Activated CD8-positive, alpha-beta memory T cell treated with anti-CD3 and anti-CD28 coated beads for 36 hours (primary cell): Measurements from ENCODE around the gene AKR7A3. TPM values are rescaled to one million over a fixed set of nuclear protein-coding genes. Genes with fewer than 3 reads are reported as not detected.
"Not testable (repeated sequence)": the region's sequence is repeated elsewhere in the genome, so short reads cannot be mapped to it uniquely, and the experiment has no call there.

Experiments used
- CTCF ChIA-PET: fragments of 350-600 bp; sonication (Branson Sonifier 250); formaldehyde crosslinking; loops from one replicate; lab custom pipeline; 2021; ENCODE audit warnings: antibody characterized with exemption; lab: Charles Lee
- POLR2A ChIA-PET: fragments of 350-600 bp; sonication (Branson Sonifier 250); formaldehyde crosslinking; loops from one replicate; lab custom pipeline; 2021; ENCODE audit warnings: antibody characterized with exemption; lab: Charles Lee
- total RNA-seq, 2 experiments: library from RNA; stranded (reverse); gene quantifications; one replicate each; pipeline ENCODE4 v1.2.3, GENCODE V29; 2021

The AKR7A3 gene
- total RNA-seq, 2 experiments from 2014 or later = 0.38 to 0.51 TPM

GRCh38 chr1:19307794-19308508 is 19.4 kb upstream of the AKR7A3 start:
- ChIA-PET POLR2A (no interaction called here), CTCF (no interaction called here)

DNA sequence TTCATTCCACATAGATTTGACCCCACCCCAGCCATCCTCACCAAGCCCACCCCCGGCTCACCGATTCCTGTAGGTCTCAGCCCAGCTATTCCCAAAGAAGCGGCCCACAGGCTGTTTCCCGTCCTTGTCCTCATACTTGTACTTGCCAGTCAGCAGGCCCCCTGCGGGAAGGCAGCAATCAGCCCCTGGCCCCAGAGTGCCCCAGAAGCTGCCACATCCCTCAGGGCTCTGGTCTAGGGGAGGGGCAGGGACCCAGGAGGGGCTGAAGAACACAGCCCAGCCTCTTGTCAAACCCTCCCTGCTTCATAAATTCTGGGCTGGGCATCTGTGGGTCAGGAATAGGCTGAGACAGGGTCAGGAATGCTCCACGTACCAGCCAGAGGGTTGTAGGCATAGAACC is 18.4 kb upstream of the AKR7A3 start:
- POLR2A ChIA-PET = no interaction called here
- CTCF ChIA-PET = interaction anchor here (0.6 to 1.0 kb wide), 2 partner anchors 10 to 11 kb away, joined by 3 to 5 read pairs; no protein-coding TSS in a partner anchor

DNA sequence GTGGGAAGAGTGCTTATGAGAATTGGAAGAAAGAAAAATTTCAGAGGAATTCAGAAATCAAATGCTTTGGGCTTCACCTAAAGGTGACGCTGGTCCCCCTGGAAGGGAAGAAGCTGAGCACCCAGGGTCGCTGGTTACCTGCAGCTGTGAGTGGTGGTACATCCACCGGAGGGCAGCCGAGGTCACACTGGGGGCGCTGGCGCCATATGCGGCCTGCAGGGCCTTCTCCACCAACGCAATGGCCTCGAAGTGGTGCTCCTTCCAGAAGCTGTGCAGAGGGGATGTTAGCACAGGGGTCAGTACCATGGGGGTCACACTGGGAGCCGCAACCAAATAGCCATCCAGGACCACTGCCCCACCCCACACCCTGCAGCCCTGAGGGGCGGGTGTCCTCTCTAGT is 17.3 kb upstream of the AKR7A3 start:
- CTCF ChIA-PET = no interaction called here
- POLR2A ChIA-PET = no interaction called here

- POLR2A ChIA-PET = not testable (repeated sequence)
- CTCF ChIA-PET = interaction anchor here (0.6 kb wide), 1 partner anchor 212 kb away, joined by 3 read pairs; no protein-coding TSS in a partner anchor
Measured at GRCh38 chr1:19304081-19304480, 15.5 kb upstream of the AKR7A3 start.

GRCh38 chr1:19300211-19300610 is 11.6 kb upstream of the AKR7A3 start:
- CTCF ChIA-PET = no interaction called here

GRCh38 chr1:19294638-19295037 is 6.1 kb upstream of the AKR7A3 start:
- ChIA-PET CTCF (no interaction called here), POLR2A (no interaction called here)

More at GRCh38 chr1:19300211-19300610, 11.6 kb upstream of the AKR7A3 start:
- POLR2A ChIA-PET = no interaction called here

DNA sequence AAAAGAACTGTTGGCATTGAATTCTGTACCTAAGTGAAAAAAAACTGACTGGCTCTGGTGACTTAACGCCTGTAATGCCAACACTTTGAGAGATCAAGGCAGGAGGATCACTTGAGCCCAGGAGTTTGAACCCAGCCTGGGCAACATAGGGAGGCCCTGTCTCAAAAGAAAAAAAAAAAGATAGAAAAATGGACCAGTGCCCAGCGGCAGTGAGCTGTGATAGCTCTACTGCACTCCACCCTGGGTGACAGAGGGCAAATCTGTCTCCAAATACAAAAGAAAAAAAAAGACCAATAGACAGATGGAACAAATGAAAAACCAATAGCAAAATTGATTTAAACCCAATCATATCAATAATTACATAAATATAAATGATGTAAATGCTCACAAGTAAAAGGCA is 674 bp upstream of the AKR7A3 start:
- CTCF ChIA-PET = no interaction called here
- POLR2A ChIA-PET = no interaction called here

- CTCF ChIA-PET = no interaction called here
Measured at GRCh38 chr1:19287436-19288185, 959 bp downstream of the AKR7A3 start.

DNA sequence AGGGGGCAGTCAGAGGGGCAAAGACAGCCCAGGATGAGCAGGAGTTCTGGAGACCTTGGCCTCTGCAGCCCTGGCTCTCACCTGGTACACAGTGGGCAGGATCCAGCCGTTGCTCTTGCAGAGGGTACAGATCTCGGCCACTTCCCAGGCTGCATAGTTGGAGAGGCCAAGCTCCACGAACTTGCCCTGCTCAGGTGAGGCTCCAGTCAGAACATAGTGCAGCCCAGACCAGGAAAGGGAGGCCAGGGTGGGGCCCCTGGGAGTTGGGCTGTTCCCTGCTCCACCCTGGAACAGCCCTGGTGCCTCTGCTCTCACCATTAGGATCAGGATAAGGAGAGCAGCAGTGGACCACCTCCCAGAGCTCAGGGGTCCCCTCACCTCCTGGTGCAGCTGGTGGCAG is 2.8 kb downstream of the AKR7A3 start:
- CTCF ChIA-PET, POLR2A ChIA-PET: not testable (repeated sequence)

More at GRCh38 chr1:19287436-19288185, 959 bp downstream of the AKR7A3 start:
- POLR2A ChIA-PET = no interaction called here

DNA sequence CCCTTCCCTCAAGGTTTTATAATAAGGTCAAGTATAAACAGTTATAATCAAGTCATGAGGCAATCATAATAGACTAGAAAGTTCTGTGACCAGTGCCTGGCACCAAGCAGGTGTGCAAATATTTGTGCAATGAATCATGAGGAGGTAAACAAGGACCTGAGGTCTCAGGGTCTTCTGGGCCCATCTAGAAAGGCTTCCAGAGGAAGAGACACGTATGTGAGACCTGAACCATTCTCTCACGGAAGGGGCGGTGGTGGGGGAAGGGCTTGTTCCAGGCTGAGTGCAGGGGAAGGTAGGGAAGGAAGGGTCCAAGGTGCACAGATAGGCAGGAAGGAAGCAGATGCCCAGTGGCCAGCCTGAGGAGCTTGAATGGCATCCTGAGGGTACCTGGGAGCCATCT is 3.2 kb downstream of the AKR7A3 start:
- CTCF ChIA-PET, POLR2A ChIA-PET: not testable (repeated sequence)

DNA sequence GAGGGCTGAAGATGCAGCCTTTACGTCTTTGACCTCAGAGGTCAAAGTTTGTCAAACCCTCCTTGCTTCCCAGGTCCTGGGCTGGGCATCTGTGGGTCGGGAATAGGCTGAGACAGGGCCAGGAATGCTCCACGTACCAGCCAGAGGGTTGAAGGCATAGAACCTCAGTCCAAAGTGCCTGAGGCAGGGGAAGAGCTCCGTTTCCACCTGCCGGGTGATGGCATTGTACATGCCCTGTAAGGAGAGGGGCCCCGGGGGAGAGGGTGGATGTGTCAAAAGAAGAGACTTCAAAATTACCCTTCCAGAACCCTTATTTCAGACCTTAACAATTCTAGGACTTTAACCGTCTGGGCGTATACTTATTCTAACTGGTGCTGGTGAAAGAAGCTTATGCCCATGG is 3.7 kb downstream of the AKR7A3 start:
- CTCF ChIA-PET = no interaction called here
- POLR2A ChIA-PET = no interaction called here

DNA sequence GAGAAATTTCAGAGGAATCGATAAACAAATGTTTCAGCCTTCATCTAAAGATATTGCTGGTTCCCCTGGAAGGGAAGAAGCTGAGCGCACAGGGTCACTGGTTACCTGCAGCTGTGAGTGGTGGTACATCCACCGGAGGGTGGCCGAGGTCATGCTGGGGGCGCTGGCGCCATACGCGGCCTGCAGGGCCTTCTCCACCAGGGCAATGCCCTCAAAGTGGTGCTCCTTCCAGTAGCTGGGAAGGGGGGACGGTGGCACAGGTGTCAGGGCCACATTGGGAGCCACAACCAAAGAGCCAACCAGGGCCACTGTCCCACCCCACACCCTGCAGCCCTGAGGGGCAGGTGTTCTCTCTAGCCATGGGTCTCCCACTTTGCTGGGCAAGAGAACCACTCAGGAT is 4.7 kb downstream of the AKR7A3 start:
- CTCF ChIA-PET = no interaction called here
- POLR2A ChIA-PET = no interaction called here

DNA sequence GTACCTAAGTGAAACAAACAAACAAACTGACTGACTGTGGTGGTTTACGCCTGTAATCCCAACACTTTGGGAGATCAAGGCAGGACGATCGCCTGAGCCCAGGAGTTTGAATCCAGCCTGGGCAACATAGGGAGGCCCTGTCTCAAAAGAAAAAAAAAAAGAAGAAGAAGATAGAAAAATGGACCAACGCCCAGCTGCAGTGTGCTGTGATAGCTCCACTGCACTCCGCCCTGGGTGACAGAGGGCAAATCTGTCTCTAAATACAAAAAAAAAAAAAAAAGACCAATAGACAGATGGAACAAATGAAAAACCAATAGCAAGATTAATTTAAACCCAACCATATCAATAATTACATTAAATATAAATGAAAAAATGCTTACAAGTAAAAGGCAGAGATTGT is 13.9 kb downstream of the AKR7A3 start:
- ChIA-PET POLR2A (no interaction called here), CTCF (no interaction called here)

DNA sequence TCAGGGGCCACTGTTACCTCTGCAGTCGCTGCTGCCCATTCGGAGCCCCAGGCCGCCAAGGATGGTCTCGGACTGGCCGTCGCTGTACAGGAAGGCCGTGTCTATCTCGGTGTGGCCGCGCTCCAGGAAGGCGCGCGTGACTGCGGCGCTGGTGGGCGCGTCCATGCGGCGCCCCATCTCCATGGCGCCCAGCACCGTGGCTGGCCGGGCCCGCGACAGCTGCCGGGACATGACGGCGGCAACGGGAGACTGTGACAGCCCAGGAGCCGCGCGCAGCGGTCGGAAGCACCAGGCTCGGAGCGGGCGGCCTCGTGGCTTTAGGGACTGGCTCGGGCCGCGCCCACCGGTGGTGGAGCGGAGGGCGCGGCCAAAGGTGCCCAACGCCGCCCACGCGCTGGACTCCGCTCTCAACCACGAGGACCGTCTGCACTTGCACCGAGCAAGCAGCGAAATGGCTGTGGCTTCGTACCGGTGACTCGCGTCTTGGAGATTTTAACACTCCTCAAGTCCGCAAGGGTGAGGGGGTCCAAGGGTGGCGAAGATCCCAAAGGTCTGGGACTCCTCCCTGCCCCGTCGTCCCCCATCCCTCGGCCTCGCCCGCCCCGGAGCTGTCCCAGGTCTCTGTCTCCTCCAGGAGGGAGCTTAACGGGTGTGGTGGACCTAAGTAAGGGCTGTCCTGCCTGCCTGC is 14.6 kb downstream of the AKR7A3 start:
- CTCF ChIA-PET, POLR2A ChIA-PET: not testable (repeated sequence)

GRCh38 chr1:19273106-19273843 is 15.3 kb downstream of the AKR7A3 start:
- POLR2A ChIA-PET = no interaction called here
- CTCF ChIA-PET = no interaction called here

- ChIA-PET POLR2A (no interaction called here), CTCF (interaction anchor here (0.9 kb wide), 1 partner anchor 42 kb away, joined by 4 read pairs; no protein-coding TSS in a partner anchor)
Measured at GRCh38 chr1:19272064-19272463, 16.5 kb downstream of the AKR7A3 start.

GRCh38 chr1:19270343-19270730 is 18.2 kb downstream of the AKR7A3 start:
- CTCF ChIA-PET, POLR2A ChIA-PET: not testable (repeated sequence)

- POLR2A ChIA-PET = not testable (repeated sequence)
- CTCF ChIA-PET = interaction anchor here (0.6 kb wide), 1 partner anchor 213 kb away, joined by 3 read pairs; no protein-coding TSS in a partner anchor
Measured at GRCh38 chr1:19269427-19270342, 18.9 kb downstream of the AKR7A3 start.
